HG02970 (cell line): ENCODE data around the gene CCDC88C.
"Not testable (repeated sequence)": the region's sequence is repeated elsewhere in the genome, so short reads cannot be mapped to it uniquely, and the experiment has no call there.

ENCODE experiments used
- ATAC-seq: cut with Tn5 transposase; IDR thresholded peaks from one replicate; pipeline ENCODE4 v1.9.1; 2021; ENCODE audit warnings: mild to moderate bottlenecking, moderate library complexity, moderate number of reproducible peaks; ENCODE audit not compliant: unreplicated experiment, low FRiP score

The CCDC88C gene

DNA sequence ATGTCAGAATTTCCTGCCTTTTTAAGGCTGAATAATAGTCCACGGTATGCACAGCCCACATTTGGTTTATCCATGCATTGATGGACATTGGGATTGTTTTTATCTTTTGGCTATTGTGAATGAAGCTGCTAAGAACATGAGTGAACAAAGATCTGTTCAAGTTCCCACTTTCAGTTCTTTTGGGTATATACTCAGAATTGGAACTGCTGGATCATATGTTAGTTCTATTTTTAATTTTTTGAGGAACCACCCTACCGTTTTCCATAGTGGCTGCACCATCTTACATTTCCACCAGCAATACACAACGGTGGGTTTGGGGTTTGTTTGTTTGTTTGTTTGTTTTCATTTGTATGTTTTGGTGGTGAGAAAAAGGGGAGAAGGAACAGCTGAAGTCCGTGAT, 179.5 kb downstream of the CCDC88C start:
- no peak for ATAC-seq

DNA sequence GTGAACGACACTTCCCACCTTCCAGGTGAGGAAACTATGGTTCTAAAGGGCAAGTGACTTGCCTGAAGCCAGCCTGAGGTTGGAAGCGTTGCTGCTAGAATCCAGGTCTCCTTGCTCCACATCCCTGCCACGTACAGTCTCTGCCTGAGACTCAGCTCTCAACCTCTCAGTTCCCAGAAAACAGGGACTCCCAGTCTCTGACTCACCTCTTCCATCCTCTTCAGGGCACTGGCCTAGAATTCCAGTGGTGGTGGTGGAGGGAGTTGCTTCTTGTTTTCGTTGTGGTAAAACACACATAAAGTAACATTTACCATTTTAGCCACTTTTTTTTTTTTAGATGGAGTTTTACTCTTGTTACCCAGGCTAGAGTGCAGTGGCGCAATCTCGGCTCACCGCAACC, 180.4 kb downstream of the CCDC88C start:
- ATAC-seq, result no peak

DNA sequence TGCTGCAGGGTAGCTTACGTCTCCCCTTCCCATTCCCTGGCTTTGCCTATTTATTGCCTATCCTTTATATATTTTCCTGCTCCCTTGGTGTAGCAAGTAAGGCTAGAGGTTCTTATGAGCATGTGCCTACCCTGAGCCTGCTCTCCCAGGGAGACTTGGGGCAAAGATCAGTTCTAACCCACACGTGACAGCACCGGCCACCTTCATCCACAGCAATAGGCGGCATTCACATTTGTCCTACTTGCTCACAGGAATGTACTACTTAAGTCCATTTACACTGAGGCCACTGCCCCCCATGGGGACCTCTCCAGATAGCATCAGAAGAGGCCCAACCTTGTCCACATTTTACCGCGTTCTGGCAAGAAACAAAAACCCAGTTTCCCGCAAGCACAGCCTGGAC, 181.8 kb downstream of the CCDC88C start:
- ATAC-seq, result no peak

DNA sequence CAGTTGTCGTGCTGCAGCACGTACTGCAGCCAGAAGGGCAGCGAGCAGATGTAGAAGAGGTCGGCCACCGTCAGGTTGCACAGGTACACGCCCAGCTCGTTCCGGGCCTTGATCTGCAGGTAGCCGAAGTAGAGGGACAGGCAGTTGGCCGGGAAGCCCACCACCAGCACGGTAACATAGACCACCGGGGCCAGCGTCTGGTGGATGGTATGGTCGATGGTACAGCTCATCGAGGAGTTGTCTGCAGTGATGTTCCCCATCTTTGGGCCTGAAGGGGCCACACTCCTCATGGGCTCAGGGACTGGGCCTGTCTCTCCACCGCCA, 182.9 kb downstream of the CCDC88C start:
- no peak for ATAC-seq

DNA sequence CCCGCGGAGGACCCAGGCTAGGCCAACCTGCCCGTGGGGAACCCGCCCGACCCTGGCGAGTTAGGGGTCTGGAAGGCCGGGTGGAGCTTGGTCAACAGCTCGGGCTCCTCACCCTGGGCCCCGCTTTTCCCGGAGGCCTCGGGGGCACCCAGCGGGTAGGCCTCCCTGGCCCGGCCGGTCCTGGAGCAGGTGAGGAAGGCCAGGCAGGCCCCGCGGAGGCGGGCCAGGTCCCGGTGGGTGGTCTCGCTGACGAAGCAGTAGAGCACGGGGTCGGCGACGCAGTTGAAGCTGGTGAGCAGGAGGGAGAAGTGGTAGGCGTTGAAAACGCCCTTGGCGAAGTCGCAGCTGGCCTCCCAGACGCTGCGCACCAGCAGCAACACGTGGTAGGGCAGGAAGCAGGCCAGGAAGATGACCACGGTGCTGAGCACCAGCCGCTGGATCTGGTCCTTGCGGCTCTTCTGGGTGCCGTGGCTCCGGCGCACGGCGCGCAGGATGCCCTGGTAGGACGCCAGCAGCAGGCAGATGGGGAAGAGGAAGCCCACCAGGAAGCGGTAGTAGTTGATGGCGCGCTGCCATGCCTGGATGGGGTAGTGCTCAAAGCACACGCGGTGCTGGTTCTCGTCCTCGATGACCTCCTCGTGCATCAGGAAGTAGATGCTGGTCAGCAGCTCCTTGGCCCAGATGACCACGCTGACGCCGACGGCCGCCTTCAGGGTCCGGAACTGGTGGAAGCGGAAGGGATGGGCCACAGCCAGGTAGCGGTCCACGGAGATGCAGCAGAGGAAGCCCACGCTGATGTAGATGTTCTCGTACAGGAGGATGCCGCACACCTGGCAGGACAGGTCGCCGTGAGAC, 183.5 kb downstream of the CCDC88C start:
- no peak for ATAC-seq

DNA sequence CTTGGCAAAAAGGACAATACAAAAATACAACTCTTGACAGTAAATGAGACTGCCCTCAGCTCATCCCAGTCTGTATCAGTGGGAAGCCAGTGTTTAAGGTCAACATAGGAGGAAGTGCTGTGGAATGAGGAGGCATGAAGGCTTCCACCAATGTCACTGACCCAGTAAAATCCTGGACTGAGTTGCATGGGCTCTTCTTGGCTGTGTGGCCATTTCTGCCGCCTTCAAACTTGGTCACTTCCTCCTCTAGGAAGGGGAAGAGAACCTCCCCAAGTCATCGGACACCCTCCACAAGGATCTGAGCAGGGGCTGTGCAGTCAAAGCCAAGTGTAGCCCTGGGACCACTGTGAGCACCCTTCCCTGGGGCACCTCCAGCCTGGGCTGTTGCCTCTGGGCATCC, 185.0 kb downstream of the CCDC88C start:
- ATAC-seq, result no peak

DNA sequence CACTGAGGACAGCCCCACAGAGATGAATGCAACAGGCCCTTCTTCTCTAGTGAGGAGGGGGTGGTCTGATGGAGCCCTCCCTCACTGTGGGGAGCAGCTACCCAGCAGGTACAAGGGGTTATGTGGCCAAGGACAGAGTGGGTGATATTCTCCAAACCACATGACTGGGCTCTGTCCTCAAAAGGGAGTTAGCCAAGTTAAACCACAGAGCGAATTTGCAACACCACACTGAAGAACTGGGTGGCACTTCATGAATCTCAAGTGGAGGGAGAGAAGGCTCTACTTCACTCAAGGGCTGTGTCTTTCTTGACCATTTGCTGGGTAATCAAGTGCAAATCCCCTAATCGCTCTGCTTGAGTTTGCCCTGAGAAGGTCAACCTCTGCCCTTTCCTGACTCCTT, 185.6 kb downstream of the CCDC88C start:
- no peak for ATAC-seq

DNA sequence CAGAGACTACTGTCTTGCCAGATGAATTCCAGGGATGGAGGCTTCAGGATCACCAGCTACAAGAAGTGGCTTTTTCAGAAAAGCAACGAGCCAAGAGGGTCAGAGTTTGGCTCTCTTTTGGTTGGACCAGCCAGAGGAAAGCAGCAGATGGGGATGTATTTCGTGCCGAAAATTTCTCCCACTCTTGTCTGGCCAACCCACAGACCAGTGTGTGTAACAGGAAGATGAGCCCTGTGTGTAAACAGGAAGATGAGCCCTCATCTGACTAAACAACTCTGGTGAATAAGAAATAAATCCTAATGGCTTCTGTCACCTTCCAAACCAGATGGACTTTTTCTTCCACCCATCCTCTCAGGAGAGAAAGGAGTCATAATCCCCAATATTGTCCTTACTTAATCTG, 186.2 kb downstream of the CCDC88C start:
- no peak for ATAC-seq

DNA sequence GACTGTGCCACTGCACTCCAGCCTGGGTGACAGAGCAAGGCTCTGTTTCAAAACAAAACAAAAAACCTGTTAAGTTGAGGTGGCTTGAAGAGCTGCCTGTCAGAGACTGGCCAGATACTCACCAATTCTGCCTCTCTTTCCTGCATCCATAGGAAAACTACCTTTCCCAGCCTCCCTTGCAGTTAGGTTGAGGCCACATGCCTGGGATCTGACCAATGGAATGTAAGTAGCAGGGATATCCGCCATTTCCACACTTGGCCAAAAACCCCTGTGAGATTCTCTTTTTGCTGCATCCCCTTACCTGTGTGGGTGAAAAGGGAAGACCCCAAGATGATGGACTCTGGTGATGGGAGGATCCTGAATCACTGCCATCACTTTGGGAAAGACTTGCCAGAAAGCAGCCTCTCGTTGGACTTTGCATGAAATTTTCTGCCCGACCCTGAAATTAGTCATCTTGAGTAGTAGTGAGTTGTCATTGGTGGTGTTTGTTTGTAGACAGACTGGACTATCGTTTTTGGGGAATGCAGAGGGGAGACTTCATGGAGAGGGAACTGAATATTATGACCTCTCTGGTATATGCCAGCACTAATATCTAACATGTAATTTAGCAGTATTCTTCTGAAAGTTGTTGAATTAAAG, 187.1 kb downstream of the CCDC88C start:
- no peak for ATAC-seq

DNA sequence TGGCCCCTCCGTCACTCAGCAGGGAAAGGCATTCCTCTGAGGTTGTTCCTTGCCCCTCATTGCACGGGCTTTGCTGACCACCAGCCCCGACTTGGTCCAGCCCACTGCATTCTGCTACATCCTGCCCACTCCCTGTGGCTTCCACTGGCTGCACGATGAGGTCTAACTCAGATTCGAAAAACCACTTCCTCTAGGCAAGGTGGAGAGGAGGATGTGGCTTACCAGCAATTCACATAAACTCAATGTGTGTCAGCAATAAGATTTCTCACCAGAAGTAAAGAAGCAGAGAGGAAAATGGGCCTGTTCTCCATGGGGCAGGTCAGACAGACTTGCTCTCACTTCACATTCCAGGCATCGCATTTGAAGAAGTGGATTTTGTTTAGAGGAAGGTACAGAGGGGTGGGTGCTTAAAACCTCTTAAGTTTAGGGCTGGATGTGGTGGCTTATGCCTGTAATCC, 187.8 kb downstream of the CCDC88C start:
- peak; percentile 49 for ATAC-seq

DNA sequence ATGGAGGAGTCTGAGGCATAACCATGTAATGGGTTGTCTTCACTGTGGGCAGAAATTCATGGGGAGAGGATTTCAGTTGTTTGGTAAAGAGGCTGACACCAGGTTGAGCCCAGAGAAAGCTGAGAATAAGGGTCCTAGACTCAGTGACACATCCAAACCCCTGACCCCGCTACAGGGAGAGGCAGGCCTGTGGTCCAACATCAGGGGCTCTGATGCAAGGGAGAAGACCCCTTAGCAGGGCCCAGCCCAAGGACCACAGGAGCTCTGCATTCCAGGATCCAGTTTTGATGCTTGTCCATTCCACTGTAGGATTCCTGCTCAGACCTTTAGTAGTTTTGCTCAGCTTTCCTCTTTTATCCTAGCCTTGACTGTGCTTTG, 188.6 kb downstream of the CCDC88C start:
- ATAC-seq, result peak; percentile 8

DNA sequence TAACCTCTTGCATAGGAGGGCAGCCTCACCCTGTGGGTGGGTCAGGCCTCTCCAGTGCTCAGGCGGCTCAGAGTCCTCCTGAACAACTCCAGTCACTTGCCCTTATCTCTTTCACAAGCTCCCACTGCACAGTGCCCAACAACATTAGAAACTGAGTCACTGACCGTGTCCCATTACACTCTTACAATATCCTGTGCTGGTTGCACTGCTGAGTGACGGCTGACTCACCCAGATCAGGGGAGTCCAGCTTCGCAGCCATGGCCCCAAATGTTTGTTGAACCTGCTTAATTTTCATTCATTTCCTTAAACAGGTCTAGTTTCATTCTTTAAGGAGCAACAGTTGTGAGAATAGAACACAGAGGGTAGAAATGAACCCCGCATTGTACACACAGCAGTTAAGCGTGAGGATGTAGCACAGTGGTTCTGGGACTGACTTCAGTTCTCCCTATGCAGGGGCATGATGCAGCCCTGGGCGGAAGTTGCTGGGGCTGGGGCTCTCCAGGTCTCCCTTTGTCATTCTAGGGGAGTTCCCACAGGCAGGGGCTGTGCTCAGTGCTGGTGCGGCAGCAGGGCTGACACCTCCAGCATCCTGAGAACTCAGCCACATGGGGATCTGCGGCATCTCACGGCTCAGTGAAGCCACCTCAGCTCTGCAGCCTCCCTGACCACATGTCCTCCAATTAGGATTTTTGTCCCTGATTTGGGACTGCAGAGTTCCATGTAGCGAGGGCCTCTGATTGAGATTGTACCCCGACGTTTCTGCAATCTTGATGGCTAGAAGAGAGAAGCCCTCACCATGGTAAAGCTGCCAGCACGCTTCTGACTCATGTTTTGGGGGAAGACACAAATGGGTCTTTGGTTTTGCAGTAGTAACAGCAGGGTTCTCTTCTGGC, 189.3 kb downstream of the CCDC88C start:
- peak; percentile 70 for ATAC-seq

DNA sequence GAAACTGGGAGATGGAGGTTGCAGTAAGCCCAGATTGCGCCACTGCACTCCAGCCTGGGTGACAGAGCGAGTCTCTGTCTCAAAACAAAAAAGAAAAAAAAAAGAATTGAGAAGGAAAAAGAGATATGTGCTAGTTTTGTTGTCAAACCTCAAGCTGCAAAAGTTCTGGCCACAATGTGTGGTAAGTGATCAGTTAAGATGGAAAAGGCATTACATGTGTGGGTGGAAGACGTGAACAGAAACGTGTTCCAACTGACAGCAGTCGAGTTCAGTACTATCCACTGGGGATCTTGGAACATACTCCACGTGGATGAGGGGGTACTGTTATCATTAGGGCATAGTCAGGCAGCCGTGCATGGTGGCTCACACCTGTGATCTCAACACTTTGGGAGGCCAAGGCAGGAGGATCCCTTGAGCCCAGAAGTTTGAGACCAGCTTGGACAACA, 190.4 kb downstream of the CCDC88C start:
- no peak for ATAC-seq

DNA sequence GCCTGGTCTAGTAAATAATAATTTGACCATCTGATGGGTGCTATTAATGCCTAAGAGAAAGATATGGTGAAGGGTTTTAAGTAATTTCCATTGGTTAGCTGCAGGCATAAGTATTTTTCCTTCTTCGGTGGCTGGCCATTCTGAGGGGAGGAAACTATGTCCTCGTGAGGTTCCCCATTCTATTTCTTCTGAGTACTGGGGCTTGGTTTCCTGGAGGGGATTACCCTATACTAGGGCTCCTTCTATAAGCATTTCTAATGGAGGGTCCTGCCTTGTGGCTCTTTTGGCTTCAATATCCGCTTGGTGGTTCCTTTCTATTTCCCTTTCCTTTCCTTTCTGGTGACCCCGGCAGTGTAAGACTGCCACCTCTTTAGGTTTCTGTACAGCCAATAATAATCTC, 191.3 kb downstream of the CCDC88C start:
- ATAC-seq, result not testable (repeated sequence)

DNA sequence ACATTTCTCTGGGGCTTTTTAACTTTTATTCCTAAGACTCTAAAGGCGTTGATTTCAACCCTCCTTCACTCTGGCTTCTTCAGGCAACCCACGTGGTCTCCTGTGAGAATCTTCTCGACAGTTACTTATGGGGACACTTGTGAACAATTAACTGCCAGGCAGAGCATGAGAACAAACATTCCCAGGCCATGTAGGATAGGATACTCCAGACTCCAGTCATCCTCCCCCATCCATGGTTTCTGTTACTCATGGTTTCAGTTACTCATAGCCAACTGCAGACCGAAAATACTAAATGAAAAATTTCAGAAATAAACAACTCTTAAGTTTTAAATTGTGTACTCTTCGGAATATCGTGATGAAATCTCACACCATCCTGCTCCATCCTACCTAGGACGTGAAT, 192.6 kb downstream of the CCDC88C start:
- ATAC-seq, result no peak

DNA sequence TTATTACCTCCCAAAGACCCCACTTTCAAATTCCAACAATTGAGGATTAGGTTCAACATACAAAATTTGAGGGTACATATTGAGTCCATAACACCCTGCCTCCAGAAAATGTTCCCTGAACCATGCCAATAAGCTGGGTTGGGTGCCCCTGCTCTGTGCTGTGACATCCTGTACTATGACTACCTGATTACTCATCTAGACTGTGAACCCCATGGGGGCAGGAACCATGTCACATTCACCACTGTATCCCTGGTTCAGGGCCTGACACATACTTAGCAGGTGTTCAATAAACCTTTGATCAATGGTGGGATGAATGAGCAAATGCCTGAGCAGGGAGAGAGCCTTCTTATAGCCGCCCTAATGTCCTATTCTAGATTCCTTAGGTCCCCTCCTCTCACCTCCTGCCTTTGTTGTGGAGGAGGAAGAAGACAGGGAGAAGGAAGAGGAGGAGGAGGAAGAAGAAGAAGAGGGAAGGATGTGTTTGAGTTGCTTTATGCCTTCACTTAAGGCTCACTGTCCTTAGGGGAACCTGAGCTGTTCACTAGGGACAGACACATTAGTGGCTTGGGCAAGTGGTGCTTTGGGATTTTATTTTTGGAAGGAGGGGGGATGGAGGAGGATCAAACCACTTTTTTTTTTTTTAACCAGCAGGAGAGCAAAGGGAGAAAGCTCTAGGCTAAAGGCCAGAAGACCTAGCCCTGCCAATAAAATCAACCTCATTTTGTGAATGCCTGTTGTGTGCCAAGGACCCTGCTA, 194.4 kb downstream of the CCDC88C start:
- ATAC-seq, result no peak
